ENCODE results near the gene TMEM165. TPM values are rescaled to one million over a fixed set of nuclear protein-coding genes. Genes with fewer than 3 reads are reported as not detected.

Gene TMEM165
- total RNA-seq, 1 experiment from 2014 or later, result 165 TPM

- H2AFZ ChIP-seq (ENCODE audit: low read length), result no peak overlapping the region
- H3K9me3 ChIP-seq (ENCODE audit: low read length), result no peaks in the 10 kb centered on the region
- no peaks in the 10 kb centered on the region for H3K79me2 ChIP-seq (ENCODE audit: low read length)
- H3K4me2 ChIP-seq (ENCODE audit: low read depth, low read length, poor library complexity, severe bottlenecking), result no peak overlapping the region
- no peaks in the 10 kb centered on the region for H3K9me2 ChIP-seq (replicated peaks; ENCODE audit: insufficient read depth, low read length)
- H4K20me1 ChIP-seq (ENCODE audit: insufficient read depth, low read depth, low read length), result no peaks in the 10 kb centered on the region
- no peak overlapping the region for H3K4me3 ChIP-seq (ENCODE audit: low read length)
- H3K27me3 ChIP-seq (ENCODE audit: low read length), result no peaks in the 10 kb centered on the region
- no peaks in the 10 kb centered on the region for H3K36me3 ChIP-seq (ENCODE audit: insufficient read depth, low read length)
- H3K4me1 ChIP-seq (ENCODE audit: low read length), result peaks cover under 1% of the 10 kb centered on the region
- H3K9ac ChIP-seq (ENCODE audit: low read length), result no peak overlapping the region
- no peak for DNase-seq
- H3K27ac ChIP-seq (ENCODE audit: low read length), result no peak overlapping the region
Measured at GRCh38 chr4:55386840-55387239, 8.9 kb upstream of the TMEM165 start.

- Histone ChIP-seq H3K27ac (ENCODE audit: low read length) (no peak overlapping the region), H3K4me3 (ENCODE audit: low read length) (no peak overlapping the region), H3K4me1 (ENCODE audit: low read length) (peaks cover 42% of the 10 kb centered on the region), H3K79me2 (ENCODE audit: low read length) (peaks cover 33% of the 10 kb centered on the region), H3K4me2 (ENCODE audit: low read depth, low read length, poor library complexity, severe bottlenecking) (peak overlapping the region; percentile 31), H4K20me1 (ENCODE audit: insufficient read depth, low read depth, low read length) (peaks cover 18% of the 10 kb centered on the region; the same call in 1 of the 2 replicates), H3K9me2 (replicated peaks; ENCODE audit: insufficient read depth, low read length) (no peaks in the 10 kb centered on the region), H3K27me3 (ENCODE audit: low read length) (no peaks in the 10 kb centered on the region), H3K36me3 (ENCODE audit: insufficient read depth, low read length) (peaks cover 11% of the 10 kb centered on the region; the same call in 1 of the 2 replicates), H3K9ac (ENCODE audit: low read length) (no peak overlapping the region), H2AFZ (ENCODE audit: low read length) (0 out of 2 replicates have a peak overlapping the region, but pooled peaks have one; percentile 30), H3K9me3 (ENCODE audit: low read length) (no peaks in the 10 kb centered on the region)
- peak; percentile 43 for DNase-seq
Measured at GRCh38 chr4:55393461-55394320, 2.1 kb upstream of the TMEM165 start.

- peaks cover 52% of the 10 kb centered on the region for H3K4me1 ChIP-seq (ENCODE audit: low read length)
- peak overlapping the region; percentile 98 for H3K9ac ChIP-seq (ENCODE audit: low read length)
- H4K20me1 ChIP-seq (ENCODE audit: insufficient read depth, low read depth, low read length), result peaks cover 25% of the 10 kb centered on the region
- peaks cover 19% of the 10 kb centered on the region; the same call in 1 of the 2 replicates for H3K36me3 ChIP-seq (ENCODE audit: insufficient read depth, low read length)
- peaks cover 45% of the 10 kb centered on the region for H3K79me2 ChIP-seq (ENCODE audit: low read length)
- H3K27ac ChIP-seq (ENCODE audit: low read length), result peak overlapping the region; percentile 51
- peak overlapping the region; percentile 98 for H2AFZ ChIP-seq (ENCODE audit: low read length)
- H3K4me2 ChIP-seq (ENCODE audit: low read depth, low read length, poor library complexity, severe bottlenecking), result peak overlapping the region; percentile 94
- no peaks in the 10 kb centered on the region for H3K9me2 ChIP-seq (replicated peaks; ENCODE audit: insufficient read depth, low read length)
- DNase-seq, result no peak
- H3K4me3 ChIP-seq (ENCODE audit: low read length), result peak overlapping the region; percentile 83
- H3K9me3 ChIP-seq (ENCODE audit: low read length), result no peaks in the 10 kb centered on the region
- no peaks in the 10 kb centered on the region for H3K27me3 ChIP-seq (ENCODE audit: low read length)
Measured at GRCh38 chr4:55395218-55395528, 584 bp upstream of the TMEM165 start.

GRCh38 chr4:55396308-55397125, 760 bp downstream of the TMEM165 start:
- H2AFZ ChIP-seq (ENCODE audit: low read length), result 0 out of 2 replicates have a peak overlapping the region, but pooled peaks have one; percentile 27
- peak overlapping the region; percentile 83 for H3K4me3 ChIP-seq (ENCODE audit: low read length)
- H3K9me3 ChIP-seq (ENCODE audit: low read length), result no peaks in the 10 kb centered on the region
- H3K27ac ChIP-seq (ENCODE audit: low read length), result peak overlapping the region; percentile 68
- peak; percentile 75 for DNase-seq
- peaks cover 30% of the 10 kb centered on the region for H3K36me3 ChIP-seq (ENCODE audit: insufficient read depth, low read length)
- H3K4me1 ChIP-seq (ENCODE audit: low read length), result peaks cover 52% of the 10 kb centered on the region
- peaks cover 36% of the 10 kb centered on the region for H4K20me1 ChIP-seq (ENCODE audit: insufficient read depth, low read depth, low read length)
- H3K27me3 ChIP-seq (ENCODE audit: low read length), result no peaks in the 10 kb centered on the region
- H3K9me2 ChIP-seq (replicated peaks; ENCODE audit: insufficient read depth, low read length), result no peaks in the 10 kb centered on the region
- peaks cover 57% of the 10 kb centered on the region for H3K79me2 ChIP-seq (ENCODE audit: low read length)
- H3K9ac ChIP-seq (ENCODE audit: low read length), result peak overlapping the region; percentile 98
- peak overlapping the region; percentile 94 for H3K4me2 ChIP-seq (ENCODE audit: low read depth, low read length, poor library complexity, severe bottlenecking)

GRCh38 chr4:55397126-55397436, 1.3 kb downstream of the TMEM165 start:
- Histone ChIP-seq H3K27ac (ENCODE audit: low read length) (peak overlapping the region; percentile 68; the same call in 1 of the 2 replicates), H3K36me3 (ENCODE audit: insufficient read depth, low read length) (peaks cover 30% of the 10 kb centered on the region), H3K4me1 (ENCODE audit: low read length) (peaks cover 49% of the 10 kb centered on the region), H3K9me3 (ENCODE audit: low read length) (no peaks in the 10 kb centered on the region), H3K27me3 (ENCODE audit: low read length) (no peaks in the 10 kb centered on the region), H2AFZ (ENCODE audit: low read length) (no peak overlapping the region), H4K20me1 (ENCODE audit: insufficient read depth, low read depth, low read length) (peaks cover 36% of the 10 kb centered on the region), H3K9ac (ENCODE audit: low read length) (peak overlapping the region; percentile 98), H3K4me2 (ENCODE audit: low read depth, low read length, poor library complexity, severe bottlenecking) (peak overlapping the region; percentile 94), H3K4me3 (ENCODE audit: low read length) (peak overlapping the region; percentile 83), H3K79me2 (ENCODE audit: low read length) (peaks cover 62% of the 10 kb centered on the region), H3K9me2 (replicated peaks; ENCODE audit: insufficient read depth, low read length) (no peaks in the 10 kb centered on the region)
- peak; percentile 59 for DNase-seq

GRCh38 chr4:55397520-55398321, 2.0 kb downstream of the TMEM165 start:
- peak overlapping the region; percentile 83 for H3K4me3 ChIP-seq (ENCODE audit: low read length)
- no peaks in the 10 kb centered on the region for H3K9me2 ChIP-seq (replicated peaks; ENCODE audit: insufficient read depth, low read length)
- peaks cover 66% of the 10 kb centered on the region for H3K79me2 ChIP-seq (ENCODE audit: low read length)
- H4K20me1 ChIP-seq (ENCODE audit: insufficient read depth, low read depth, low read length), result peaks cover 36% of the 10 kb centered on the region
- peaks cover 30% of the 10 kb centered on the region for H3K36me3 ChIP-seq (ENCODE audit: insufficient read depth, low read length)
- H3K27ac ChIP-seq (ENCODE audit: low read length), result 0 out of 2 replicates have a peak overlapping the region, but pooled peaks have one; percentile 68
- H3K4me2 ChIP-seq (ENCODE audit: low read depth, low read length, poor library complexity, severe bottlenecking), result peak overlapping the region; percentile 94
- H3K9me3 ChIP-seq (ENCODE audit: low read length), result no peaks in the 10 kb centered on the region
- DNase-seq, result no peak
- peak overlapping the region; percentile 98 for H3K9ac ChIP-seq (ENCODE audit: low read length)
- no peaks in the 10 kb centered on the region for H3K27me3 ChIP-seq (ENCODE audit: low read length)
- H3K4me1 ChIP-seq (ENCODE audit: low read length), result peaks cover 47% of the 10 kb centered on the region
- no peak overlapping the region for H2AFZ ChIP-seq (ENCODE audit: low read length)

- H3K9me3 ChIP-seq (ENCODE audit: low read length), result no peaks in the 10 kb centered on the region
- no peaks in the 10 kb centered on the region for H3K27me3 ChIP-seq (ENCODE audit: low read length)
- no peak for DNase-seq
- H3K9ac ChIP-seq (ENCODE audit: low read length), result peak overlapping the region; percentile 98
- H3K4me1 ChIP-seq (ENCODE audit: low read length), result peaks cover 45% of the 10 kb centered on the region
- peaks cover 36% of the 10 kb centered on the region for H4K20me1 ChIP-seq (ENCODE audit: insufficient read depth, low read depth, low read length)
- no peaks in the 10 kb centered on the region for H3K9me2 ChIP-seq (replicated peaks; ENCODE audit: insufficient read depth, low read length)
- H3K79me2 ChIP-seq (ENCODE audit: low read length), result peaks cover 73% of the 10 kb centered on the region
- H3K4me3 ChIP-seq (ENCODE audit: low read length), result peak overlapping the region; percentile 83
- H2AFZ ChIP-seq (ENCODE audit: low read length), result no peak overlapping the region
- no peak overlapping the region for H3K27ac ChIP-seq (ENCODE audit: low read length)
- peaks cover 35% of the 10 kb centered on the region for H3K36me3 ChIP-seq (ENCODE audit: insufficient read depth, low read length)
- H3K4me2 ChIP-seq (ENCODE audit: low read depth, low read length, poor library complexity, severe bottlenecking), result peak overlapping the region; percentile 94
Measured at GRCh38 chr4:55398461-55398860, 2.7 kb downstream of the TMEM165 start.
